Neural progenitor cell (in vitro differentiated cells): Measurements from ENCODE around the gene TCHP.

Experiments used
- CTCF ChIP-seq: fragments of 200-600 bp; sonication (generic); IDR thresholded peaks from 2 replicates; pipeline ENCODE4 v1.5.1; 2017; ENCODE audit warnings: antibody characterized with exemption, mild to moderate bottlenecking
- EZH2 ChIP-seq: fragments of 200-600 bp; sonication (generic); IDR thresholded peaks from 2 replicates; pipeline ENCODE4 v1.6.1; 2017; ENCODE audit warnings: antibody characterized with exemption, mild to moderate bottlenecking, moderate library complexity
- EZH2phosphoT487 ChIP-seq: fragments of 200-600 bp; sonication (generic); IDR thresholded peaks from 2 replicates; pipeline ENCODE4 v1.6.1; 2017; ENCODE audit warnings: antibody characterized with exemption

DNA sequence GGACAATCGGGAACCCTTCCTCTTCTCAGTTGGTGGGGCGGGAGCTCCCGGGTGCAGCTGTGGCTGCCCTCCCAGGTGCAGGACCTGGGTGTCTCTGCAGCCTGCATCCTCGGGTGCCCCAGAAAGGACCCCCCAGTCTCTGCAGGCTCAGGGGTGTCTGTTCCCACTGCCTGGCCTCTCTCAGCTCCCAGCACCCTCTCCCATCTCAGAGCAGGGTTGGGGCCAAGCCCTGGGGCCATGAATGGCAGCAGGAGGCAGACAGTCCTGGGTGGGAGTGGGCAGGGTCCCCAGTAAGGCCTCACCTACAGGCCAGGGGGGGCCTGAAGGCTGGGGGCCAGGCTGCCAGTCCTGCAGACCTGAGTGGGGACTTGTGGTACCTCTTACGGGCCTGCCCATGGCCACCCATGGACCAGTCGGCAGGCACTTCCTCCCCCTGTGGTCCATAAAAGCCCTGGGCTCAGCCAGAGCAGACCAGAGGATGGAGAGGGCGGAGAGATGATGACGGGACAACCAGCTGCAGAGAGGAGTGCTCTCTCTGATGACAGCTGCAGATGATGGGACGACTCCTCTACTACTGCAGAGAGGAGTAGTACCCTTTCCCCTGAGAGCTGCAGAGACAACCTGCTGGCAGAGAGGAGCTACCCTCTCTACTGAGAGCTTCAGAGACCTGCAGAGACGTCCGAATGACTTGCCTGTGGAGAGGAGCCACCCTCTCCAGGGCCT lies 26.6 kb downstream of the TCHP start:
- TF ChIP-seq CTCF (no peak), EZH2phosphoT487 (no peak), EZH2 (no peak)
